ENCODE data around the gene PPP1R2B.

- TF ChIP-seq CREB5 (CRISPR knock-in tag; IDR thresholded peaks at IDR 0.05; ENCODE audit: low read depth) (no peak), ARNTL (CRISPR knock-in tag; IDR thresholded peaks at IDR 0.05; ENCODE audit: borderline replicate concordance, low read depth) (no peak), ZFP30 (CRISPR knock-in tag; IDR thresholded peaks at IDR 0.05) (no peak), TSHZ2 (CRISPR knock-in tag; IDR thresholded peaks at IDR 0.05) (no peak), BACH2 (CRISPR knock-in tag; IDR thresholded peaks at IDR 0.05; ENCODE audit: borderline replicate concordance) (no peak), SNAI2 (CRISPR knock-in tag; IDR thresholded peaks at IDR 0.05) (no peak), RARB (CRISPR knock-in tag; IDR thresholded peaks at IDR 0.05) (no peak), CSRNP3 (CRISPR knock-in tag; IDR thresholded peaks at IDR 0.05) (no peak), ZFP3 (CRISPR knock-in tag; IDR thresholded peaks at IDR 0.05) (no peak), ZNF70 (CRISPR knock-in tag; IDR thresholded peaks at IDR 0.05) (no peak), GLIS3 (CRISPR knock-in tag; IDR thresholded peaks at IDR 0.05) (no peak)
Measured at GRCh38 chr5:156834916-156835315, 15.2 kb upstream of the PPP1R2B start.
